GM06990 (cell line): ENCODE results near the gene C4orf50.
"Not testable (repeated sequence)": the region's sequence is repeated elsewhere in the genome, so short reads cannot be mapped to it uniquely, and the experiment has no call there.

Experiments used
- DNase-seq: peaks from one replicate; pipeline ENCODE4 v3.0.0-alpha.2; 2011; ENCODE audit not compliant: insufficient read length; ENCODE audit errors: extremely low read depth
- H3K27me3 ChIP-seq: replicated peaks from 2 replicates; pipeline ENCODE4 v1.6.0; 2011; ENCODE audit warnings: low read length; ENCODE audit not compliant: control insufficient read depth, insufficient read depth
- H3K36me3 ChIP-seq: 2 replicates; pipeline ENCODE4 v1.5.1; 2011; ENCODE audit warnings: low read length; ENCODE audit not compliant: control insufficient read depth, insufficient read depth
- H3K4me3 ChIP-seq: replicated peaks from 2 replicates; pipeline ENCODE4 v1.5.1; 2011; ENCODE audit warnings: low read depth, mild to moderate bottlenecking, control low read depth, low read length
- TF ChIP-seq, protein P1 (sequence below): IDR thresholded peaks from 2 replicates; pipeline ENCODE4 v1.5.1; 2011; ENCODE audit warnings: low read length, control low read depth, mild to moderate bottlenecking, inconsistent platforms; ENCODE audit not compliant: insufficient read depth, poor library complexity, severe bottlenecking

C4orf50 gene

DNA sequence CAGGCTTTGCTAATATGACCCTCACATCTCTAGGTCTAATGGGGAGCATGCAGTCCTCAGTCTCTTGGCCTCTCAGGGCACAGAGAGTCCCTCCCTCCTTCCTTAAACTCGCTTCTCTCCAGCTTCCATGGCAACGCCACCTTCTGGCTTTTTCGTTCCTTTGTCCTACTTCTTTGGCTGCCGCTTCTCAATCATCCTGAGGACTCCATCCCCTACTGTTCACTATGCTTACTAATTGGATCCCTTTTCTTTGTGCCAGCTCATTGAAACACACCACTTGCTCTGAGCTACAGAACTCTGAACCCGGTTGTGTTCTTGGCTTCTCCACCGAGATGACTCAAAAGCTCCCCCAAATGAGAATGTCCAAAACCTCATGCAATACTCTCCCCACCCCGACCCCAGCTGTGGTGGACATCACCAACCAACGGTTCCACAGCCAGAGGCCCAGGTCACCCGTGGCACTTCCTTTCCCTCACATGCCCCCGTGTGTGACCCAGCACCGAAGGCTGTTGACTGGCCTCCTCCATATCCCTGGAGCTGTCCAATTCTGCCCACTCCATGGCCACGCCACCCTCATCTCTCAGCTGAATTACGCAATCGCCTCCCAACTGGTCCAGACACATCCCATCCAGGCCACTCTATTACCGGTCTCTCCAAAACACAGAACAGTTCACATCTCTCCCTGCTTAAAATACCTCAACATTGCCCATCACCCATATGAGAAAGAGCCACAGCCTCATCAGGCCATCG, 160.0 kb downstream of the C4orf50 start:
- Histone ChIP-seq H3K27me3 (no peaks in the 10 kb centered on the region; the same call in 1 of the 2 replicates), H3K4me3 (no peak overlapping the region), H3K36me3 (no peaks in the 10 kb centered on the region)
- no peak for DNase-seq
- TF ChIP-seq, protein P1, sequence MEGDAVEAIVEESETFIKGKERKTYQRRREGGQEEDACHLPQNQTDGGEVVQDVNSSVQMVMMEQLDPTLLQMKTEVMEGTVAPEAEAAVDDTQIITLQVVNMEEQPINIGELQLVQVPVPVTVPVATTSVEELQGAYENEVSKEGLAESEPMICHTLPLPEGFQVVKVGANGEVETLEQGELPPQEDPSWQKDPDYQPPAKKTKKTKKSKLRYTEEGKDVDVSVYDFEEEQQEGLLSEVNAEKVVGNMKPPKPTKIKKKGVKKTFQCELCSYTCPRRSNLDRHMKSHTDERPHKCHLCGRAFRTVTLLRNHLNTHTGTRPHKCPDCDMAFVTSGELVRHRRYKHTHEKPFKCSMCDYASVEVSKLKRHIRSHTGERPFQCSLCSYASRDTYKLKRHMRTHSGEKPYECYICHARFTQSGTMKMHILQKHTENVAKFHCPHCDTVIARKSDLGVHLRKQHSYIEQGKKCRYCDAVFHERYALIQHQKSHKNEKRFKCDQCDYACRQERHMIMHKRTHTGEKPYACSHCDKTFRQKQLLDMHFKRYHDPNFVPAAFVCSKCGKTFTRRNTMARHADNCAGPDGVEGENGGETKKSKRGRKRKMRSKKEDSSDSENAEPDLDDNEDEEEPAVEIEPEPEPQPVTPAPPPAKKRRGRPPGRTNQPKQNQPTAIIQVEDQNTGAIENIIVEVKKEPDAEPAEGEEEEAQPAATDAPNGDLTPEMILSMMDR = no peak

- DNase-seq = no peak
- H3K4me3 ChIP-seq = no peak overlapping the region
- TF ChIP-seq, protein P1 = no peak
- no peaks in the 10 kb centered on the region for H3K36me3 ChIP-seq
- H3K27me3 ChIP-seq = no peaks in the 10 kb centered on the region; the same call in 1 of the 2 replicates
Observed at GRCh38 chr4:5857199-5857598, 161.0 kb downstream of the C4orf50 start.

GRCh38 chr4:5856362-5856761, 161.9 kb downstream of the C4orf50 start:
- H3K27me3 ChIP-seq, DNase-seq, H3K4me3 ChIP-seq, H3K36me3 ChIP-seq: not testable (repeated sequence)

- DNase-seq = no peak
- Histone ChIP-seq H3K27me3 (no peaks in the 10 kb centered on the region), H3K36me3 (no peaks in the 10 kb centered on the region), H3K4me3 (no peak overlapping the region)
- TF ChIP-seq, protein P1 = no peak
Observed at GRCh38 chr4:5854929-5855328, 163.3 kb downstream of the C4orf50 start.

GRCh38 chr4:5852523-5853202, 165.6 kb downstream of the C4orf50 start:
- H3K4me3 ChIP-seq = no peak overlapping the region
- H3K27me3 ChIP-seq = no peaks in the 10 kb centered on the region
- H3K36me3 ChIP-seq = no peaks in the 10 kb centered on the region
- TF ChIP-seq, protein P1 = no peak
- DNase-seq = no peak

DNA sequence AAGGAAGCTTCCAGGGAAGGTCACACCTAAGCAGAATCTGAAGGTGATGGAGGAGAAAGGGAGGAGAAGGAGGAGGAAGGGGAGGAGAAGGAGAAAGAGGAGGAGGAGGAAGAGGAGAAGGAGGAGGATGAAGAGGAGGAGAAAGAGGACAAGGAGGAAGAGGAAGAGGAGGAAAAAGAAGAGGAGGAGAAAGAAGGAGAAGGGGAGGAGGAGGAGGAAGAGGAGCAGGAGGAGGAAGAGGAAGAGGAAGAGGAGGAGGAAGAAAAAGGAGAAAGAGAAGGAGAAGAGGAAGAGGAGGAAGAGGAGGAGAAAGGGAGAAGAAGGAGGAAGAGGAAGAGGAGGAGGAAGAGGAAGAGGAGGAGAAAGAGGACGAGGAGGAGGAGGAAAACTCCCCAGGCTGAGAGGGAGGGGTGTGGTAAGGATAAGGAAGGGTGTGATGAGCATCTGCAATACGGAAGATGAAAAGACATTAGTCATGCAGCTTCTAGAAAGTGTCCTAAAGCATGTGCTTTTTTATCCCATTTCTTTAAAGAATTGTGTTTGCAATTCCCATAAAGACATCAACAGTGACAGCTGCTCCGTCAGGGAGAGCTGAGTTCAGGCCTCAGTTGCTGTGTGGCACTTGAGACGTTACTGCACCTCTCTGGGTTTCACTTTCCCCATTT, 166.5 kb downstream of the C4orf50 start:
- H3K27me3 ChIP-seq = no peaks in the 10 kb centered on the region
- no peak for DNase-seq
- H3K36me3 ChIP-seq = no peaks in the 10 kb centered on the region
- TF ChIP-seq, protein P1 = no peak
- H3K4me3 ChIP-seq = no peak overlapping the region
